GM12873 (cell line): ENCODE results near the gene UBLCP1.

ENCODE experiments used
- TF ChIP-seq, protein P1 (sequence below): IDR thresholded peaks from 2 replicates; pipeline ENCODE4 v1.5.1; 2012; ENCODE audit warnings: low read depth, mild to moderate bottlenecking, moderate library complexity, low read length, control low read depth; ENCODE audit not compliant: insufficient read depth; ENCODE audit errors: missing control alignments

Gene UBLCP1

DNA sequence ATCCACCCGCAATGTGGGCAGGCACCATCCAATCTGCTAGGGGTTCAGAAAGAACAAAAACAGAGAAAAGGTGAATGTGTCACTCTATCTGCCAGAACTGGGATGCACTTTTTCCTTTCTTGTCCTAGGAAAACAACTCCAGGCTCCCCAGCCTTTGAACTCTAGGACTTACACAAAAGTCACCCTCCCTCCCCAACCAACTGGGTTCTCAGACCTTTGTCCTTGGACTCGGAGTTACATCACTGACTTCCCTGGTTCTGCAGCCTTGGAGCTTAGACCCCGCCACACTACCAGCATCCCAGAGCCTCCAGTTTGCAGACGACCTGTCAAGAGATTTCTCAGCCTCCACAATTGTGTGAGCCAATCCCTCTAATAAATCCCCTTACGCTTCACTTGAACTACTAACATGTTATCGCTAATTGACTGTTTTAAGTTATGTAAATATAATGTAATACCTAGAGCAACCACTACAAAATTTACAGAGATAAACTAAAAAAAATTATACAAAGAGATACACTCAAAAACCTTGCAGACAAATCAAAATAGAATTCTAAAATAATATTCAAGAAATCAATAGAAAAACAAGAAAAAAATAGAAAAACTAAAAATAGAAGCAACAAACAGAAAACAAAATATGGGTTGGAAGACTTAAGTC is 5.3 kb upstream of the UBLCP1 start:
- TF ChIP-seq, protein P1, sequence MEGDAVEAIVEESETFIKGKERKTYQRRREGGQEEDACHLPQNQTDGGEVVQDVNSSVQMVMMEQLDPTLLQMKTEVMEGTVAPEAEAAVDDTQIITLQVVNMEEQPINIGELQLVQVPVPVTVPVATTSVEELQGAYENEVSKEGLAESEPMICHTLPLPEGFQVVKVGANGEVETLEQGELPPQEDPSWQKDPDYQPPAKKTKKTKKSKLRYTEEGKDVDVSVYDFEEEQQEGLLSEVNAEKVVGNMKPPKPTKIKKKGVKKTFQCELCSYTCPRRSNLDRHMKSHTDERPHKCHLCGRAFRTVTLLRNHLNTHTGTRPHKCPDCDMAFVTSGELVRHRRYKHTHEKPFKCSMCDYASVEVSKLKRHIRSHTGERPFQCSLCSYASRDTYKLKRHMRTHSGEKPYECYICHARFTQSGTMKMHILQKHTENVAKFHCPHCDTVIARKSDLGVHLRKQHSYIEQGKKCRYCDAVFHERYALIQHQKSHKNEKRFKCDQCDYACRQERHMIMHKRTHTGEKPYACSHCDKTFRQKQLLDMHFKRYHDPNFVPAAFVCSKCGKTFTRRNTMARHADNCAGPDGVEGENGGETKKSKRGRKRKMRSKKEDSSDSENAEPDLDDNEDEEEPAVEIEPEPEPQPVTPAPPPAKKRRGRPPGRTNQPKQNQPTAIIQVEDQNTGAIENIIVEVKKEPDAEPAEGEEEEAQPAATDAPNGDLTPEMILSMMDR = no peak

DNA sequence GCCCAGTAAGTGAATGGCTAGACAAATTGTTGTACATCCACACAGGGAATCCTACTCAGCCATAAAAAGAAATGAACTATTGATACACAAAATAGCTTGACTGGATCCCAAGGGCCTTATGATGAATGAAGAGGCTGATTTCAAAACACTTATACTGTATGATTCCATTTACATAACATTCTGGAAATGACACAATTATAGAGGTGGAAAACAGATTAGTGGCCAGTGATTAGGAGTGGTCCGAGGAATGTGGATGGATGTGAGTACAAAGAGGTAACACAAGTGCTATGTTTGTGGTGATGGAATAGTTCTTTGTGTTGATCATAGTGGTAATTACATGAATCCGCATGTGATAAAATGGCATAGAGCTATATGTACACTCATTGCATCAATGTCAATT is 4.7 kb upstream of the UBLCP1 start:
- TF ChIP-seq, protein P1 = no peak

DNA sequence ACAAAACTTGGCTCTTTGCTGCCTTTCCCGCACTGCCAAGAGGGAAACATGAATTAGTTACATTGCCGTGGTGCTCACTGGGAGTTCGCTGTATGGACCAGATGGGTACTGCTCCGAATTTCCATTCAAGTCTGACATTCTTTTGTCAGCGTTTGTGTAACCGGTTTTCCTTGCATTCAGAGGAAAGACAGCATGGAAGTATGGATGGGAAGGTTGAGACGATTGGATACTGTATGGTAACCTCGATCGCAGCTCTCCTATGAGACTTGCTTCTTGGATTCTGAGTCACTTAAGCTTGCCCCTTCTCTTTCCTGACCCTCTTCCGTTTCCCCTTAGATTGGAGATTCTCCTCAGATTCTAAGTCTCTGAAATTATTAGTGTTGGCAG is 625 bp upstream of the UBLCP1 start:
- TF ChIP-seq, protein P1 = no peak

DNA sequence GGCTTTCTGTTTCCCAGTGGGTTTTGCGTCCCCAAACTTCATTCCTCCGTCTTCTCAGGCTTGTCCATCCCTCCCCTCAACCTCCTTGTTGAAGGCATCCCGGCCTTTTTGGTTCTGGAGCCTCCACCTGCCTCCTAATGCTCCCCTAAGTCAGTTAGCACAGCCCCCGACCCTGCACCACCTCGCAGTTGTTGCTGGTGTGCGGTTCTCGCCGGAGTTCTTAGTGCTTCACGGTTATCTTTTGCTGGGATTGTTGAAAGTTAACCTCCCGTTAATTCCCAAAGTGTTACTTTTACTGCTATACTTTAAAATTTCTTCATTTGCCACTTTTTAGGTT is 447 bp downstream of the UBLCP1 start:
- TF ChIP-seq, protein P1 = no peak

DNA sequence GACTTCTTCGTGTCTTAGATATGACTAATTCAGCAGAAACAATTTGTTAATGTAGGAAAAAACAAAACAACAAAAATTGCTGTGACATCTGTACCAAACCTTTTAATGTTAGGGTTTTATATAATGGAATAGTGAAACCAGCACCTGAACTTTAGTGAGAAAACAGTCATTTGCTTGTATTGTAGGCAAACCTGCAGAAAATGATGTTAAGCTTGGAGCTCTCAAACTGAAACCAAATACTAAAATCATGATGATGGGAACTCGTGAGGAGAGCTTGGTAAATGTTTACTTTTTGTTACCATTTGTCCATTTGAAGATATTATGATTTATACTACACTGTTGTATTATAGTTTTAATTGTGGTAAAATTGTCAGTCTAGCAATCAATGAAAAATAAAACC is 6.6 kb downstream of the UBLCP1 start:
- TF ChIP-seq, protein P1 = no peak

DNA sequence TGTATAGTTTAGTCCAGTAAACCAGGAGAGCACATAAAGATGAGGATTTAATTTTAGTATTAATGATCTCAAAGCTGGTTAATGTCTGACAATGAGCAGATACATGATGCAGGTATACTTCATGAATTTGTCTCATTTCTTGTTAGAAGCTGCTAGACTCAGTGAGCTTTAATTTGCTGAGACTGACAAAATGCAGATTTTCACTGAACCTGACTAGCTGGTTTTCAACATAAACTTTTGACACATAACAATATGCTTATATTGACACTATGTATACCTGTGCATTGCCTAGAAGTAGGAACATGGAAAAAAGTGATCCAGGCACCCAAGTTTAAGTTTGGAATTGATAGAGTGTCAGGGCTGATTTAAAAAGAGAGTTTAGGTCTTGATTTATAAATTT is 10.8 kb downstream of the UBLCP1 start:
- TF ChIP-seq, protein P1 = no peak

DNA sequence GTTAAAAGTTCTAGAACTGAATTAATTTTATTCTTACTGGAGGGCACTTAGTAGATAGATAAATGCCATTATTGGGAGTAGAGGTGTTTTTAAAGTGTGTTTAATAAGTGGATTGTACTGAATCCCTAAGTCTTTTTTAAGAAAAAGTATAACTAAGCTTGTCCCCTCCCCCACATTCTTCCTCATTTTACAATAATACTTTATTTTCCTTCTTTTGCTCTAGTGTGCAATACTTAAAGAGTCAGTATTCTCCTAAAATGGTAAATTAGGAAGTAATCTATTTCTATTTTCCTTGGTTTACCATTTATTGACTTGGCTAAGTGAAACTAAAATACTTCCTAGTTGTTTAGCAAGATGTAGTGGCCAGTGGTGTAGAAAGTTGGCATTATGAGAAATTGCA is 11.6 kb downstream of the UBLCP1 start:
- TF ChIP-seq, protein P1 = no peak
